ENCODE measurements around the gene RASSF7. TPM values are rescaled to one million over a fixed set of nuclear protein-coding genes. Genes with fewer than 3 reads are reported as not detected.
A peak's percentile ranks its signal among the peaks of the same experiment; 100 is the strongest.

Gene RASSF7
- total and polyA plus RNA-seq, 5 donors from 2014 or later = 23.9 to 34.2 (median 31.4) TPM

- peaks cover 44% of the 10 kb centered on the region for H3K4me1 ChIP-seq (ENCODE audit: control insufficient read depth, insufficient read depth, low read length, poor library complexity, severe bottlenecking)
- H3K9me3 Mint-ChIP-seq = no peaks in the 10 kb centered on the region
- peaks cover 0 to 26% (median 11%) of the 10 kb centered on the region in 4 donors for H3K4me1 Mint-ChIP-seq
- peak overlapping the region; percentile 55 for H3K27ac ChIP-seq (ENCODE audit: insufficient read depth, low read length, poor library complexity, severe bottlenecking)
- H3K27ac Mint-ChIP-seq = peak overlapping the region in 1 of 3 donors; percentile 36
- H3K36me3 Mint-ChIP-seq = no peaks in the 10 kb centered on the region
- peak overlapping the region; percentile 72 to 89 (median 78) for H3K4me3 Mint-ChIP-seq
- DNase-seq = peak in 2 of 3 donors; percentile 34 to 59
- ATAC-seq (ENCODE audit: low read depth in 2 of 2) = no peak
- no peaks in the 10 kb centered on the region for H3K27me3 ChIP-seq (ENCODE audit: control insufficient read depth, insufficient read depth, low read length)
- peaks cover 8% of the 10 kb centered on the region for H3K36me3 ChIP-seq (ENCODE audit: control insufficient read depth, insufficient read depth, low read length)
- H3K27me3 Mint-ChIP-seq = no peaks in the 10 kb centered on the region
- no peak overlapping the region for H3K4me3 ChIP-seq (ENCODE audit: low read depth, low read length)
- no peaks in the 10 kb centered on the region for H3K9me3 ChIP-seq (ENCODE audit: control insufficient read depth in 2 of 2, low read length in 2 of 2)
Observed at GRCh38 chr11:534396-535209, 26.2 kb upstream of the RASSF7 start.

DNA sequence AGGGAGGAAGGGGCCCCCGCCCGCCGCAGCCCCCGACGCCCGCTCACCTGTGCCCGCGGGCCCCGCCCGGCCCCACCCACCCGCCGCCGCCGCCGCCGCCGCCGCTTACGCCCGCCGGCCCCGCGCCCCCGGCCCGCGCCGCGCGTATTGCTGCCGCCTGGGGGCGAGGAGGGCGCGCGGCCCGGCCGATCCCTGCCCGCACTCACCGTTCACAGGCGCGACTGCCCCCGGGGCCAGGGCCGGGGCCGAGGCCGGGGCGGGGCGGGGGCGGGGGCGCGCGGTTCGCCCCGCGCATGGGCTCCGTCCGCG lies 25.6 kb upstream of the RASSF7 start:
- no peak overlapping the region for H3K4me3 ChIP-seq (ENCODE audit: low read depth, low read length)
- H3K27me3 ChIP-seq (ENCODE audit: control insufficient read depth, insufficient read depth, low read length) = no peaks in the 10 kb centered on the region
- H3K27ac ChIP-seq (ENCODE audit: insufficient read depth, low read length, poor library complexity, severe bottlenecking) = no peak overlapping the region
- H3K36me3 ChIP-seq (ENCODE audit: control insufficient read depth, insufficient read depth, low read length) = peaks cover 8% of the 10 kb centered on the region
- H3K36me3 Mint-ChIP-seq = no peaks in the 10 kb centered on the region
- no peaks in the 10 kb centered on the region for H3K27me3 Mint-ChIP-seq
- H3K27ac Mint-ChIP-seq = no peak overlapping the region
- peaks cover 44% of the 10 kb centered on the region for H3K4me1 ChIP-seq (ENCODE audit: control insufficient read depth, insufficient read depth, low read length, poor library complexity, severe bottlenecking)
- H3K4me1 Mint-ChIP-seq = peaks cover 0 to 26% (median 11%) of the 10 kb centered on the region in 4 donors
- peak in 1 of 2 donors; percentile 3 for ATAC-seq (ENCODE audit: low read depth in 2 of 2)
- H3K4me3 Mint-ChIP-seq = peak overlapping the region in 1 of 4 donors; percentile 46
- H3K9me3 ChIP-seq (ENCODE audit: control insufficient read depth in 2 of 2, low read length in 2 of 2) = no peaks in the 10 kb centered on the region
- no peak for DNase-seq
- no peaks in the 10 kb centered on the region for H3K9me3 Mint-ChIP-seq

DNA sequence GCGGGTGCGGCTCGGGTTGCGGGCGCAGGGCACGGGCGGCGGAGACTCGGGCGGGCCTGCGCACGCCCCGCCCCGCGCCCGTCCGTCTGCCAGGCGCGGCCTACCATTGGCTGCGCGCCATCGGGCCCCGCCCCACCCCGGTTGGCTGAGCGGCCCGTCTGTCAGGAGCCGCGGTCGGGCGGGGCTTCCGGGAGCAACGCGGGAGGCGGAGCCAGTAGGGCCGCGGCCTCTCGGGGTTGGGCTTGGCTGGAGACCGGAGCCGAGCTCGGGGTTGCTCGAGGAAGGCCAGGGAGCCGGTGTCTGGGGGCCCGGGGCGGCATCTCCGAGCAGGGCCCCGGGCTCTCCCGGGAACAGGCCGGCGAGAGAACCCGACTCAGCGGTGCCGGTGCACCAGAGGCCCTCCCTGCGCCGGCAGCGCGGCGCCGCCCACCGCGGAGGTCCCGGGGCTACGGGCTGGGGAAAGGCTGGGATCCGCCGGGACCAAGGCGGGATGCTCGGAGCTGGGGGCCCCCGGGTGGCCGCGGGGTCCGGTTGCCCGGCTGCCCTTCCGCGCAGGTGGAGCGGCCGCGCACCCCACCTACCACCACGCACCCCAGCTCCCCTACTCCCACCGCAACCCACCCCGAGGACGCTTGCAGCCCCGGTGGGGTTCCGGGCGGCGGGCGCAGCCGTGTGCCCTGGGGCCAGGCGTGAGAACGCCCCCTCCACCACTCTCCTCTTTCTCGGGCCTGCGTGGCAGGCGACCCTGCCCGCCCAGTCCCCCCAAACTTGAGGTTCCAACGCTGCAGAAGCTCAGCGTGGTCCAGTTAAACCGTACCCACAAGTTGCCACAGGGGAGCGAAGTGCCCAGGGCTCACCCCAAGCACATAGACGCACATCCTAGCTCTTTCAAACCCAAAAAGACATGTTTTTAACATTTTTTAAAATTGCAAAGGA lies 25.0 kb upstream of the RASSF7 start, which contains the start of gene HRAS:
TSS of gene HRAS (minus strand) at position 58 of the 936 bp plus-strand sequence.
- peak within 1 kb of the TSS; percentile 57 for H3K4me3 ChIP-seq (ENCODE audit: low read depth, low read length)
- peaks cover 0 to 26% (median 11%) of the 10 kb centered on the region in 4 donors for H3K4me1 Mint-ChIP-seq
- no peaks in the 10 kb centered on the region for H3K9me3 Mint-ChIP-seq
- peak within 1 kb of the TSS; percentile 93 to 97 (median 96) for H3K4me3 Mint-ChIP-seq
- H3K4me1 ChIP-seq (ENCODE audit: control insufficient read depth, insufficient read depth, low read length, poor library complexity, severe bottlenecking) = peaks cover 44% of the 10 kb centered on the region
- H3K27me3 ChIP-seq (ENCODE audit: control insufficient read depth, insufficient read depth, low read length) = no peaks in the 10 kb centered on the region
- no peaks in the 10 kb centered on the region for H3K36me3 Mint-ChIP-seq
- DNase-seq = peak; percentile 93 to 96 (median 96)
- H3K27me3 Mint-ChIP-seq = no peaks in the 10 kb centered on the region
- peaks cover 8% of the 10 kb centered on the region for H3K36me3 ChIP-seq (ENCODE audit: control insufficient read depth, insufficient read depth, low read length)
- H3K27ac ChIP-seq (ENCODE audit: insufficient read depth, low read length, poor library complexity, severe bottlenecking) = peak within 1 kb of the TSS; percentile 90
- peak within 1 kb of the TSS; percentile 81 to 98 (median 95) for H3K27ac Mint-ChIP-seq
- H3K9me3 ChIP-seq (ENCODE audit: control insufficient read depth in 2 of 2, low read length in 2 of 2) = no peaks in the 10 kb centered on the region
- ATAC-seq (ENCODE audit: low read depth in 2 of 2) = peak; percentile 86

GRCh38 chr11:536841-537621 lies 23.7 kb upstream of the RASSF7 start, which contains the start of gene LRRC56:
Gene LRRC56 (plus strand): TSS chr11:537527. CDS start chr11:540685, 3,158 bp downstream.
- H3K27ac Mint-ChIP-seq = peak within 1 kb of the TSS; percentile 86 to 98 (median 95)
- H3K4me3 Mint-ChIP-seq = peak within 1 kb of the TSS; percentile 93 to 97 (median 96)
- Histone ChIP-seq H3K4me3 (ENCODE audit: low read depth, low read length) (peak within 1 kb of the TSS; percentile 32), H3K27me3 (ENCODE audit: control insufficient read depth, insufficient read depth, low read length) (no peaks in the 10 kb centered on the region), H3K9me3 (ENCODE audit: control insufficient read depth in 2 of 2, low read length in 2 of 2) (no peaks in the 10 kb centered on the region), H3K4me1 (ENCODE audit: control insufficient read depth, insufficient read depth, low read length, poor library complexity, severe bottlenecking) (peaks cover 44% of the 10 kb centered on the region), H3K27ac (ENCODE audit: insufficient read depth, low read length, poor library complexity, severe bottlenecking) (peak within 1 kb of the TSS; percentile 90), H3K36me3 (ENCODE audit: control insufficient read depth, insufficient read depth, low read length) (peaks cover 3% of the 10 kb centered on the region)
- DNase-seq (peak; percentile 89 to 93 (median 93)), ATAC-seq (ENCODE audit: low read depth in 2 of 2) (peak; percentile 44 to 52)
- no peaks in the 10 kb centered on the region for H3K9me3 Mint-ChIP-seq
- H3K4me1 Mint-ChIP-seq = peaks cover 0 to 24% (median 11%) of the 10 kb centered on the region in 4 donors
- H3K36me3 Mint-ChIP-seq = no peaks in the 10 kb centered on the region
- no peaks in the 10 kb centered on the region for H3K27me3 Mint-ChIP-seq

GRCh38 chr11:537622-538430 lies 22.9 kb upstream of the RASSF7 start:
- H3K27me3 Mint-ChIP-seq = no peaks in the 10 kb centered on the region
- no peak for ATAC-seq (ENCODE audit: low read depth in 2 of 2)

GRCh38 chr11:538431-539051 lies 22.2 kb upstream of the RASSF7 start:
- H3K36me3 ChIP-seq (ENCODE audit: control insufficient read depth, insufficient read depth, low read length) = no peaks in the 10 kb centered on the region
- no peaks in the 10 kb centered on the region for H3K27me3 ChIP-seq (ENCODE audit: control insufficient read depth, insufficient read depth, low read length)
- Mint-ChIP-seq H3K27ac (peak overlapping the region in 1 of 3 donors; percentile 51), H3K4me1 (peaks cover 0 to 24% (median 11%) of the 10 kb centered on the region in 4 donors), H3K9me3 (no peaks in the 10 kb centered on the region), H3K36me3 (peaks cover 3% of the 10 kb centered on the region), H3K4me3 (peak overlapping the region; percentile 69 to 95 (median 90)), H3K27me3 (no peaks in the 10 kb centered on the region)
- H3K9me3 ChIP-seq (ENCODE audit: control insufficient read depth in 2 of 2, low read length in 2 of 2) = no peaks in the 10 kb centered on the region
- ATAC-seq (ENCODE audit: low read depth in 2 of 2) = no peak
- H3K27ac ChIP-seq (ENCODE audit: insufficient read depth, low read length, poor library complexity, severe bottlenecking) = no peak overlapping the region
- DNase-seq = no peak
- peaks cover 44% of the 10 kb centered on the region for H3K4me1 ChIP-seq (ENCODE audit: control insufficient read depth, insufficient read depth, low read length, poor library complexity, severe bottlenecking)
- H3K4me3 ChIP-seq (ENCODE audit: low read depth, low read length) = no peak overlapping the region

More at GRCh38 chr11:537622-538430, 22.9 kb upstream of the RASSF7 start:
- H3K36me3 Mint-ChIP-seq = peaks cover 3% of the 10 kb centered on the region
- Histone ChIP-seq H3K27ac (ENCODE audit: insufficient read depth, low read length, poor library complexity, severe bottlenecking) (peak overlapping the region; percentile 90), H3K9me3 (ENCODE audit: control insufficient read depth in 2 of 2, low read length in 2 of 2) (no peaks in the 10 kb centered on the region), H3K4me1 (ENCODE audit: control insufficient read depth, insufficient read depth, low read length, poor library complexity, severe bottlenecking) (peaks cover 44% of the 10 kb centered on the region), H3K36me3 (ENCODE audit: control insufficient read depth, insufficient read depth, low read length) (no peaks in the 10 kb centered on the region), H3K4me3 (ENCODE audit: low read depth, low read length) (peak overlapping the region; percentile 32), H3K27me3 (ENCODE audit: control insufficient read depth, insufficient read depth, low read length) (no peaks in the 10 kb centered on the region)
- H3K9me3 Mint-ChIP-seq = no peaks in the 10 kb centered on the region
- H3K4me3 Mint-ChIP-seq = peak overlapping the region; percentile 83 to 95 (median 90)
- no peak for DNase-seq
- H3K27ac Mint-ChIP-seq = peak overlapping the region in 2 of 3 donors; percentile 36 to 86
- peaks cover 0 to 24% (median 11%) of the 10 kb centered on the region in 4 donors for H3K4me1 Mint-ChIP-seq
